GM18951 (cell line): Measurements from ENCODE around the gene RSBN1L.
"Not testable (repeated sequence)": the region's sequence is repeated elsewhere in the genome, so short reads cannot be mapped to it uniquely, and the experiment has no call there.

Source experiments
- POLR2A ChIP-seq: IDR thresholded peaks from 4 replicates; pipeline ENCODE4 v1.6.1; 2011; ENCODE audit warnings: mild to moderate bottlenecking; ENCODE audit not compliant: insufficient read length, insufficient read depth; ENCODE audit errors: extremely low read depth
- in situ Hi-C: fragments of 300-500 bp; cut with MboI; formaldehyde crosslinking; loops from one replicate; pipeline ENCODE4 v1.12.0; 2022; ENCODE audit warnings: low sequenced_read_pairs, mixed read lengths, inconsistent platforms; ENCODE audit not compliant: unreplicated experiment

RSBN1L gene

GRCh38 chr7:77697535-77697831 lies 1.2 kb downstream of the RSBN1L start:
- TF ChIP-seq POLR2A = no peak
- in situ Hi-C loops = no loop called here

GRCh38 chr7:77698042-77698625 lies 1.9 kb downstream of the RSBN1L start:
- TF ChIP-seq POLR2A = no peak
- in situ Hi-C loops = no loop called here

GRCh38 chr7:77699056-77699455 lies 2.8 kb downstream of the RSBN1L start:
- in situ Hi-C loops = no loop called here
- no peak for TF ChIP-seq POLR2A

GRCh38 chr7:77702513-77702912 lies 6.3 kb downstream of the RSBN1L start:
- in situ Hi-C loops = no loop called here
- TF ChIP-seq POLR2A = no peak

- in situ Hi-C loops = no loop called here
- no peak for TF ChIP-seq POLR2A
These were observed 6.8 kb downstream of the RSBN1L start for GRCh38 chr7:77702968-77703472.

- in situ Hi-C loops = not testable (repeated sequence)
These were observed 7.4 kb downstream of the RSBN1L start for GRCh38 chr7:77703669-77704068.

- no peak for TF ChIP-seq POLR2A
- in situ Hi-C loops = no loop called here
These were observed 11.3 kb downstream of the RSBN1L start for GRCh38 chr7:77707504-77707992.

- TF ChIP-seq POLR2A = no peak
- in situ Hi-C loops = no loop called here
These were observed 13.8 kb downstream of the RSBN1L start for GRCh38 chr7:77710067-77710466.

GRCh38 chr7:77710861-77711260 lies 14.6 kb downstream of the RSBN1L start:
- in situ Hi-C loops = no loop called here
- TF ChIP-seq POLR2A = no peak

GRCh38 chr7:77714195-77714594 lies 17.9 kb downstream of the RSBN1L start:
- no peak for TF ChIP-seq POLR2A
- in situ Hi-C loops = no loop called here

- in situ Hi-C loops = not testable (repeated sequence)
These were observed 18.7 kb downstream of the RSBN1L start for GRCh38 chr7:77714931-77715330.

GRCh38 chr7:77716804-77717203 lies 20.5 kb downstream of the RSBN1L start:
- in situ Hi-C loops = no loop called here
- TF ChIP-seq POLR2A = no peak

GRCh38 chr7:77717566-77717965 lies 21.3 kb downstream of the RSBN1L start:
- in situ Hi-C loops = not testable (repeated sequence)

- TF ChIP-seq POLR2A = no peak
- in situ Hi-C loops = no loop called here
These were observed 31.3 kb downstream of the RSBN1L start for GRCh38 chr7:77727527-77727926.
